Spleen (tissue), 7 donors: ENCODE results near the gene TOP2B.

Source experiments
- CTCF ChIP-seq, 11 experiments: fragments of 200-600 bp in 7 of 11; fragments of 450-650 bp in 4 of 11; sonication (generic) in 4 of 11; IDR thresholded peaks in 8 of 11; conservative IDR thresholded peaks in 3 of 11; 1 replicate in 7 of 11; 2 replicates in 4 of 11; pipeline versions ENCODE4 v1.4.0 to v1.8.0; 2016 to 2021; ENCODE audit warnings: antibody characterized with exemption in 11 of 11, inconsistent platforms in 4 of 11, mild to moderate bottlenecking in 1 of 11
- POLR2A ChIP-seq, 3 donors: fragments of 450-650 bp; IDR thresholded peaks; one replicate each; pipeline ENCODE4 v1.5.1; 2017; ENCODE audit warnings: antibody characterized with exemption in 3 of 3, mild to moderate bottlenecking in 1 of 3
- donor health status: DM: no; HTN: no; CAD: no; lungs with moderate emphysema.
- donor health status: DM: no; HTN: no; CAD: no.
- donor health status: DM: no; HTN: no; CAD: no.

GRCh38 chr3:25653322-25653721 lies 11.4 kb downstream of the TOP2B start:
- no peak for TF ChIP-seq CTCF (IDR thresholded peaks at IDR 0.05 in 8 of 11, conservative IDR thresholded peaks at IDR 0.05 in 3 of 11)
- no peak for TF ChIP-seq POLR2A (IDR thresholded peaks at IDR 0.05)
